Endodermal cell (in vitro differentiated cells): ENCODE measurements around the gene ELAVL4. TPM values are rescaled to one million over a fixed set of nuclear protein-coding genes. Genes with fewer than 3 reads are reported as not detected.

Source experiments
- DNase-seq: peaks from one replicate; pipeline ENCODE4 v3.0.0-alpha.2; 2017
- H3K27ac ChIP-seq: 2 replicates; pipeline ENCODE4 v1.5.1; 2013; ENCODE audit warnings: mild to moderate bottlenecking, low read depth, low read length, moderate library complexity
- H3K27me3 ChIP-seq: 2 replicates; pipeline ENCODE4 v1.6.1; 2013; ENCODE audit warnings: mild to moderate bottlenecking, low read length, moderate library complexity; ENCODE audit not compliant: insufficient read depth, control insufficient read depth, poor library complexity, severe bottlenecking
- H3K36me3 ChIP-seq: 2 replicates; pipeline ENCODE4 v1.7.0; 2013; ENCODE audit warnings: mild to moderate bottlenecking, low read length, moderate library complexity; ENCODE audit not compliant: control insufficient read depth, insufficient read depth
- H3K4me1 ChIP-seq: one replicate; pipeline ENCODE4 v1.7.0; 2013; ENCODE audit warnings: low read length; ENCODE audit not compliant: control insufficient read depth, insufficient read depth
- H3K4me3 ChIP-seq: 2 replicates; pipeline ENCODE4 v1.5.1; 2013; ENCODE audit warnings: mild to moderate bottlenecking, low read length, moderate library complexity
- H3K9ac ChIP-seq: 2 replicates; pipeline ENCODE4 v1.6.1; 2013; ENCODE audit warnings: mild to moderate bottlenecking, low read length, moderate library complexity; ENCODE audit not compliant: poor library complexity, severe bottlenecking; ENCODE audit errors: extremely low read depth
- H3K9me3 ChIP-seq: 2 replicates; pipeline ENCODE4 v1.6.1; 2013; ENCODE audit warnings: mild to moderate bottlenecking, low read length, moderate library complexity; ENCODE audit not compliant: control insufficient read depth
- H3K27ac Mint-ChIP-seq: 2 replicates; pipeline ENCODE4 v1.8.0; 2020; ENCODE audit warnings: mixed read lengths
- H3K27me3 Mint-ChIP-seq: 2 replicates; pipeline ENCODE4 v1.8.0; 2021; ENCODE audit warnings: mild to moderate bottlenecking, mixed read lengths; ENCODE audit not compliant: insufficient read depth
- H3K36me3 Mint-ChIP-seq: 2 replicates; pipeline ENCODE4 v1.8.0; 2020; ENCODE audit warnings: low read depth, mixed read lengths
- H3K4me1 Mint-ChIP-seq: 2 replicates; pipeline ENCODE4 v1.8.0; 2020; ENCODE audit warnings: mixed read lengths
- H3K4me3 Mint-ChIP-seq: 2 replicates; pipeline ENCODE4 v1.8.0; 2020; ENCODE audit warnings: mild to moderate bottlenecking, moderate library complexity, mixed read lengths
- H3K9me3 Mint-ChIP-seq: 2 replicates; pipeline ENCODE4 v1.8.0; 2020; ENCODE audit warnings: mild to moderate bottlenecking, mixed read lengths
- WGBS, 2 experiments: methylation state at CpG; one replicate each; pipeline versions ENCODE4 v1.1.5 to v1.1.7; 2013; ENCODE audit warnings: missing lambda C conversion rate in 2 of 2, mixed read lengths in 1 of 2; ENCODE audit not compliant: insufficient coverage in 1 of 2, insufficient read length in 1 of 2; 5-methylcytosine and 5-hydroxymethylcytosine counted together
- total RNA-seq, 2 donors: library from RNA; stranded (reverse); fragmentation: NEBNext Ultra II Directional in 1 of 2; extraction: Animal tissue kit (Norgen Biotek cat#: 25700) in 1 of 2; gene quantifications; 2 replicates in 1 of 2; 3 replicates in 1 of 2; pipeline ENCODE4 v1.2.1, GENCODE V29; 2021
- TF ChIP-seq, protein P1 (sequence below): fragments of 200-600 bp; sonication (generic); conservative IDR thresholded peaks from 2 replicates; pipeline ENCODE4 v1.5.0; 2021; ENCODE audit warnings: antibody characterized with exemption, mild to moderate bottlenecking

ELAVL4 gene
- total RNA-seq, 2 donors from 2014 or later: 4.0 to 10.3 TPM

DNA sequence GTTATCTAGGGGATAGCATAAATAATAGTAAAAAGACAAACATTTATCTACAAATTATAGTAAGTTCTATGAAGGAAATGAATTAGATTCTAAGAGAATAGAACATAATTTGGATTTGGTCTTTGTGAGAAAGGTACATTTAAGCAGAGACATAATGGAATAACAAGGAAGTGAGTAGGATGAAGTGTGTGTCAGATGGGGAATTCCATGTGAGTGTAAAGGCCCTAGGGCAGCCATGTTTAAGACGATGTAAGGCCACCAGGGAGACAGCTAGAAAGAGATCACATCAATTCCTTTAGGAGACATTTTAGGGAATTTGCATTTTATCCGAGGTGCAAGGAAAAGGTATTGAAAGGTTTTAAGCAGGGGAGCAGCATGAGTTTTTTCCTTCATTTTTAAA is 33.8 kb upstream of the ELAVL4 start:
- TF ChIP-seq, protein P1, sequence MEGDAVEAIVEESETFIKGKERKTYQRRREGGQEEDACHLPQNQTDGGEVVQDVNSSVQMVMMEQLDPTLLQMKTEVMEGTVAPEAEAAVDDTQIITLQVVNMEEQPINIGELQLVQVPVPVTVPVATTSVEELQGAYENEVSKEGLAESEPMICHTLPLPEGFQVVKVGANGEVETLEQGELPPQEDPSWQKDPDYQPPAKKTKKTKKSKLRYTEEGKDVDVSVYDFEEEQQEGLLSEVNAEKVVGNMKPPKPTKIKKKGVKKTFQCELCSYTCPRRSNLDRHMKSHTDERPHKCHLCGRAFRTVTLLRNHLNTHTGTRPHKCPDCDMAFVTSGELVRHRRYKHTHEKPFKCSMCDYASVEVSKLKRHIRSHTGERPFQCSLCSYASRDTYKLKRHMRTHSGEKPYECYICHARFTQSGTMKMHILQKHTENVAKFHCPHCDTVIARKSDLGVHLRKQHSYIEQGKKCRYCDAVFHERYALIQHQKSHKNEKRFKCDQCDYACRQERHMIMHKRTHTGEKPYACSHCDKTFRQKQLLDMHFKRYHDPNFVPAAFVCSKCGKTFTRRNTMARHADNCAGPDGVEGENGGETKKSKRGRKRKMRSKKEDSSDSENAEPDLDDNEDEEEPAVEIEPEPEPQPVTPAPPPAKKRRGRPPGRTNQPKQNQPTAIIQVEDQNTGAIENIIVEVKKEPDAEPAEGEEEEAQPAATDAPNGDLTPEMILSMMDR: no peak
- Mint-ChIP-seq H3K27ac (no peak overlapping the region), H3K9me3 (peaks cover 7% of the 10 kb centered on the region), H3K27me3 (peaks cover 1% of the 10 kb centered on the region), H3K36me3 (no peaks in the 10 kb centered on the region), H3K4me3 (no peak overlapping the region), H3K4me1 (no peaks in the 10 kb centered on the region)
- WGBS, 2 experiments: 40 to 61% methylated on average over 2 of the region's 2 CpGs
- Histone ChIP-seq H3K9ac (no peak overlapping the region), H3K9me3 (peaks cover 50% of the 10 kb centered on the region), H3K4me1 (no peaks in the 10 kb centered on the region), H3K4me3 (no peak overlapping the region), H3K36me3 (no peaks in the 10 kb centered on the region), H3K27me3 (no peaks in the 10 kb centered on the region), H3K27ac (no peak overlapping the region)
- no peak for DNase-seq

DNA sequence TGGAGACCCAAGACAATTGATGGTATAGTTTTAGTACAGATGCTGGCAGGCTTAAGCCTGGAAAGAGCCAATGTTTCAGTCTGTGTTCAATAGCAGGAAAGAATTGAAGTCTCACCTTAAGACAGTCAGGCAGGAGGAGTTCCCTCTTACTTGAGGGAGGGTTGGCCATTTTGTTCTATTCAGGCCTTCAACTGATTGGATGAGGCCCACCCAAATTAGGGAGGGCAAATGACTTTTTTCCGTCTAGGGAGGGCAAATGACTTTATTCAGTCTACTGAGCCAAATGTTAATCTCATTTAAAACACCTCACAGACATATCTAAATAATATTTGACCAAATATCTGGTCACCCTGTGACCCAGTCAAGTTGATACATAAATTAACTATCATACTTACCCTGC is 31.4 kb upstream of the ELAVL4 start:
- H3K27ac Mint-ChIP-seq: no peak overlapping the region
- 57 to 63% methylated on average over 1 of the region's 1 CpG for WGBS, 2 experiments
- H3K4me3 ChIP-seq: no peak overlapping the region

DNA sequence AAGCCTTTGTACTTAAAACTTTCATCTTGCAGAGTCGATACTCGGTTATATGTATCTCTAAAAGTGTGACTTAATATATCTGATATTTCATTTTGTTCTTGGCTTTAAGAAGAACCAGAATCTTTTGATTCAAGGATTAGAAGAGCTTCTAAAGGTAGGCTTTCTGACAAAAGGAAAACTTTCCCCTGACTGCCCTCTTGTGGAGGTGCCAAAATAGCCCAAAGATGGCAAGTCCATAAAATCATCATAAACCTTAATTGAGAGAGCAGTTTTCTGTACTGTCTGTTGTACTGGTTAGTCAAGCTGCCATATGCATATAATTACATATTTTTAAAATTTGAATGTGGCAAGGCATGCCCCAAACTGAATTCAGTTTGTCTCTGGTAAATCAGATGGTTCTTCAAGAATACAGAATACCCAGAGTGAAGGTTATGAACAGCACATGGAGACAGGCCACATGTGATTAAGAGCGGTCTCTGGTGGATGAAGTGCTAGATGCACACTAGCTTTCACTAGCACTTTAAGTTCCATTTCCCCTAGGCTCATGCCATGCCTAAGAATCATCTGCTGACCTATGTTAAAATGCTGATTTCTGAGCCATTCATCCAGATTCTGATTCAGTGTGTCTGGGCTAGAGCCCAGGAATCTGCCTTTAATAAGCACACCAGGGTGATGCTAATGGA is 27.7 kb upstream of the ELAVL4 start:
- no peak overlapping the region for H3K27ac Mint-ChIP-seq
- Histone ChIP-seq H3K36me3 (no peaks in the 10 kb centered on the region), H3K9me3 (peaks cover 33% of the 10 kb centered on the region), H3K27me3 (no peaks in the 10 kb centered on the region), H3K9ac (no peak overlapping the region), H3K27ac (no peak overlapping the region), H3K4me3 (no peak overlapping the region), H3K4me1 (no peaks in the 10 kb centered on the region)
- peak; percentile 55 for DNase-seq
- no peaks in the 10 kb centered on the region for H3K4me1 Mint-ChIP-seq
- WGBS, 2 experiments: 62 to 64% methylated on average over 3 of the region's 3 CpGs
- peaks cover 4% of the 10 kb centered on the region for H3K27me3 Mint-ChIP-seq
- H3K9me3 Mint-ChIP-seq: no peaks in the 10 kb centered on the region
- H3K4me3 Mint-ChIP-seq: no peak overlapping the region
- H3K36me3 Mint-ChIP-seq: no peaks in the 10 kb centered on the region
- TF ChIP-seq, protein P1: peak; percentile 83

More for the DNA sequence above, 31.4 kb upstream of the ELAVL4 start:
- Histone ChIP-seq H3K9ac (no peak overlapping the region), H3K9me3 (peaks cover 36% of the 10 kb centered on the region), H3K36me3 (no peaks in the 10 kb centered on the region), H3K27me3 (no peaks in the 10 kb centered on the region), H3K27ac (no peak overlapping the region), H3K4me1 (no peaks in the 10 kb centered on the region)
- no peak for DNase-seq
- H3K27me3 Mint-ChIP-seq: peaks cover 2% of the 10 kb centered on the region
- H3K36me3 Mint-ChIP-seq: no peaks in the 10 kb centered on the region
- TF ChIP-seq, protein P1: no peak
- peaks cover 1% of the 10 kb centered on the region for H3K9me3 Mint-ChIP-seq
- no peaks in the 10 kb centered on the region for H3K4me1 Mint-ChIP-seq
- H3K4me3 Mint-ChIP-seq: no peak overlapping the region
